Small intestine (tissue), 16 donors: ENCODE results near the gene FXN. TPM values are rescaled to one million over a fixed set of nuclear protein-coding genes. Genes with fewer than 3 reads are reported as not detected.
"Not testable (repeated sequence)": the region's sequence is repeated elsewhere in the genome, so short reads cannot be mapped to it uniquely, and the experiment has no call there.

Experiments
- DNase-seq, 2 donors: peaks; one replicate each; pipeline versions ENCODE4 v3.0.0 to v3.0.0-alpha.2; 2013
- FAIRE-seq: peaks from 2 replicates; lab custom pipeline; 2012; peaks lifted over from hg19 to GRCh38; lab: Jason Lieb, UNC
- H3K27ac ChIP-seq, 3 donors: one replicate each; pipeline ENCODE4 v1.5.1; 2013; ENCODE audit warnings: low read length in 2 of 3, mild to moderate bottlenecking in 2 of 3, control low read depth in 1 of 3, inconsistent platforms in 1 of 3, low read depth in 1 of 3, moderate library complexity in 1 of 3
- H3K27me3 ChIP-seq, 3 donors: one replicate each; pipeline ENCODE4 v1.6.1; 2013; ENCODE audit warnings: low read length in 3 of 3, inconsistent platforms in 1 of 3; ENCODE audit not compliant: control insufficient read depth in 3 of 3, insufficient read depth in 3 of 3
- H3K36me3 ChIP-seq, 3 donors: one replicate each; pipeline ENCODE4 v1.6.1; 2013; ENCODE audit warnings: low read length in 3 of 3, inconsistent platforms in 1 of 3, low read depth in 1 of 3, mild to moderate bottlenecking in 1 of 3, moderate library complexity in 1 of 3; ENCODE audit not compliant: control insufficient read depth in 3 of 3, insufficient read depth in 2 of 3
- H3K4me1 ChIP-seq, 3 donors: one replicate each; pipeline ENCODE4 v1.6.1; 2013; ENCODE audit warnings: low read length in 2 of 3, inconsistent platforms in 1 of 3, low read depth in 1 of 3, mild to moderate bottlenecking in 1 of 3, moderate library complexity in 1 of 3; ENCODE audit not compliant: control insufficient read depth in 3 of 3, insufficient read depth in 2 of 3
- H3K4me3 ChIP-seq, 3 donors: one replicate each; pipeline ENCODE4 v1.5.1; 2013; ENCODE audit warnings: low read length in 3 of 3, control low read depth in 1 of 3, inconsistent platforms in 1 of 3, low read depth in 1 of 3, mild to moderate bottlenecking in 1 of 3, moderate library complexity in 1 of 3
- H3K9me3 ChIP-seq, 2 donors: one replicate each; pipeline ENCODE4 v1.6.1; 2013; ENCODE audit warnings: low read depth in 1 of 2, low read length in 1 of 2; ENCODE audit not compliant: control insufficient read depth in 2 of 2, insufficient read depth in 1 of 2
- WGBS, 3 donors: extraction: QIAGEN DNeasy Blood & Tissue Kit; methylation state at CpG; one replicate each; pipeline ENCODE4 v1.1.7; 2013; 5-methylcytosine and 5-hydroxymethylcytosine counted together
- long read RNA-seq, 10 donors: transcript quantifications; one replicate each; lab custom pipeline, GENCODE V29; 2026
- polyA plus RNA-seq, 4 donors: library from polyadenylated mRNA; stranded (reverse) in 3 of 4; unstranded in 1 of 4; fragments of 200-250 nt in 3 of 4; fragments of 120-200 nt in 1 of 4; gene quantifications; one replicate each; pipeline versions ENCODE4 v1.2.1 to v1.2.3, GENCODE V29; 2013
- donor health status: healthy with polysubstance abuse.
- donor health status: control.
- donor health status: control.
- donor health status: Bipolar disorder and iron deficiency.
- donor health status: healthy.

Gene FXN
- 10 to 100 TPM in 2 of 4 donors, 1 to 10 TPM in 2; 2.7 to 16.6 (median 8.8) TPM for polyA plus RNA-seq
- long read RNA-seq, donor 1, full-length matches to known transcripts: 12 of 17 reads
- long read RNA-seq, donor 1, partial matches to known transcripts: 5 of 17 reads
- long read RNA-seq, donor 1, other reads (novel, unspliced or antisense): 0 of 17 reads
- long read RNA-seq, donor 2, full-length matches to known transcripts: 3 of 3 reads
- long read RNA-seq, donor 2, partial matches to known transcripts: 0 of 3 reads
- long read RNA-seq, donor 2, other reads (novel, unspliced or antisense): 0 of 3 reads
- long read RNA-seq, donor 3, full-length matches to known transcripts: 4 of 4 reads
- long read RNA-seq, donor 3, partial matches to known transcripts: 0 of 4 reads
- long read RNA-seq, donor 3, other reads (novel, unspliced or antisense): 0 of 4 reads
- long read RNA-seq, donor 4: 0 reads
- long read RNA-seq, donor 5, full-length matches to known transcripts: 3 of 3 reads
- long read RNA-seq, donor 5, partial matches to known transcripts: 0 of 3 reads
- long read RNA-seq, donor 5, other reads (novel, unspliced or antisense): 0 of 3 reads
- long read RNA-seq, donor 6, full-length matches to known transcripts: 4 of 4 reads
- long read RNA-seq, donor 6, partial matches to known transcripts: 0 of 4 reads
- long read RNA-seq, donor 6, other reads (novel, unspliced or antisense): 0 of 4 reads
- long read RNA-seq, donor 7, full-length matches to known transcripts: 19 of 19 reads
- long read RNA-seq, donor 7, partial matches to known transcripts: 0 of 19 reads
- long read RNA-seq, donor 7, other reads (novel, unspliced or antisense): 0 of 19 reads
- long read RNA-seq, donor 8: 0 reads
- long read RNA-seq, donor 9, full-length matches to known transcripts: 1 of 1 reads
- long read RNA-seq, donor 9, partial matches to known transcripts: 0 of 1 reads
- long read RNA-seq, donor 9, other reads (novel, unspliced or antisense): 0 of 1 reads
- long read RNA-seq, donor 10, full-length matches to known transcripts: 7 of 7 reads
- long read RNA-seq, donor 10, partial matches to known transcripts: 0 of 7 reads
- long read RNA-seq, donor 10, other reads (novel, unspliced or antisense): 0 of 7 reads

- 1% methylated on average over 65 to 75 of the region's 75 CpGs for WGBS, 3 donors
- Histone ChIP-seq H3K27ac (peak within 1 kb of the TSS in 2 of 3 donors; percentile 41 to 82), H3K4me1 (peaks cover 0 to 10% (median 3%) of the 10 kb centered on the region in 3 donors), H3K36me3 (peaks cover 0 to 2% (median 0%) of the 10 kb centered on the region in 3 donors), H3K4me3 (peak within 1 kb of the TSS; percentile 58 to 68 (median 66)), H3K27me3 (no peaks in the 10 kb centered on the region), H3K9me3 (no peaks in the 10 kb centered on the region)
- DNase-seq (peak; percentile 79 to 92), FAIRE-seq (no peak)
Observed at GRCh38 chr9:69035438-69036308, at the start of gene FXN. FXN (plus strand) TSS chr9:69035752; CDS start chr9:69035783, 31 bp downstream.

GRCh38 chr9:68986949-68987348, 48.6 kb upstream of the FXN start:
- H3K27ac ChIP-seq, H3K9me3 ChIP-seq, H3K27me3 ChIP-seq, H3K4me1 ChIP-seq, DNase-seq, H3K4me3 ChIP-seq, FAIRE-seq: not testable (repeated sequence)
- 96 to 97% (median 96%) methylated on average over 7 of the region's 7 CpGs for WGBS, 3 donors
- H3K36me3 ChIP-seq: peaks cover 0 to 23% (median 4%) of the 10 kb centered on the region in 3 donors

- H3K4me1 ChIP-seq: no peaks in the 10 kb centered on the region
- 85 to 93% (median 86%) methylated on average over 9 of the region's 9 CpGs for WGBS, 3 donors
Observed at GRCh38 chr9:68991457-68991856, 44.1 kb upstream of the FXN start.

GRCh38 chr9:68995776-68996175, 39.8 kb upstream of the FXN start:
- DNase-seq: no peak
- Histone ChIP-seq H3K36me3 (peaks cover 0 to 31% (median 0%) of the 10 kb centered on the region in 3 donors), H3K4me1 (no peaks in the 10 kb centered on the region), H3K27me3 (no peaks in the 10 kb centered on the region), H3K9me3 (no peaks in the 10 kb centered on the region), H3K27ac (no peak overlapping the region), H3K4me3 (no peak overlapping the region)
- 64 to 78% (median 76%) methylated on average over 2 to 3 of the region's 3 CpGs for WGBS, 3 donors
- FAIRE-seq: no peak

More at GRCh38 chr9:68991457-68991856, 44.1 kb upstream of the FXN start:
- DNase-seq (no peak), FAIRE-seq (no peak)
- no peak overlapping the region for H3K4me3 ChIP-seq
- no peaks in the 10 kb centered on the region for H3K9me3 ChIP-seq
- peaks cover 0 to 33% (median 0%) of the 10 kb centered on the region in 3 donors for H3K36me3 ChIP-seq
- H3K27me3 ChIP-seq: no peaks in the 10 kb centered on the region
- H3K27ac ChIP-seq: no peak overlapping the region

- no peaks in the 10 kb centered on the region for H3K4me1 ChIP-seq
- DNase-seq: no peak
- no peak overlapping the region for H3K27ac ChIP-seq
- H3K4me3 ChIP-seq: no peak overlapping the region
- no peaks in the 10 kb centered on the region for H3K27me3 ChIP-seq
- H3K9me3 ChIP-seq: no peaks in the 10 kb centered on the region
- H3K36me3 ChIP-seq: peaks cover 0 to 30% (median 0%) of the 10 kb centered on the region in 3 donors
- 81 to 95% (median 83%) methylated on average over 5 of the region's 5 CpGs for WGBS, 3 donors
- no peak for FAIRE-seq
Observed at GRCh38 chr9:68996462-68996861, 39.1 kb upstream of the FXN start.

- Histone ChIP-seq H3K4me3 (no peak overlapping the region), H3K4me1 (no peaks in the 10 kb centered on the region), H3K27me3 (no peaks in the 10 kb centered on the region), H3K27ac (no peak overlapping the region), H3K36me3 (peaks cover 0 to 24% (median 0%) of the 10 kb centered on the region in 3 donors), H3K9me3 (no peaks in the 10 kb centered on the region)
- 76 to 83% (median 79%) methylated on average over 3 of the region's 3 CpGs for WGBS, 3 donors
- FAIRE-seq: no peak
- no peak for DNase-seq
Observed at GRCh38 chr9:68997666-68998065, 37.9 kb upstream of the FXN start.

- H3K9me3 ChIP-seq: no peaks in the 10 kb centered on the region
- H3K27me3 ChIP-seq: no peaks in the 10 kb centered on the region
- FAIRE-seq (no peak), DNase-seq (no peak)
- H3K4me1 ChIP-seq: no peaks in the 10 kb centered on the region
- no peak overlapping the region for H3K4me3 ChIP-seq
- WGBS, 3 donors: 68 to 80% (median 74%) methylated on average over 4 of the region's 4 CpGs
- peaks cover 0 to 22% (median 0%) of the 10 kb centered on the region in 3 donors for H3K36me3 ChIP-seq
- H3K27ac ChIP-seq: no peak overlapping the region
Observed at GRCh38 chr9:68998385-68998784, 37.2 kb upstream of the FXN start.
